HepG2 (cell line): Measurements from ENCODE around the gene EDC3. TPM values are rescaled to one million over a fixed set of nuclear protein-coding genes. Genes with fewer than 3 reads are reported as not detected.

Experiments
- AKAP8 ChIP-seq: sonication (generic); formaldehyde crosslinking; IDR thresholded peaks from 2 replicates; pipeline ENCODE4 v1.5.1; 2020; ENCODE audit warnings: mild to moderate bottlenecking, missing genetic modification reagents
- ATF3 ChIP-seq: sonication (generic); formaldehyde crosslinking; IDR thresholded peaks from 2 replicates; pipeline ENCODE4 v1.4.0; 2020; ENCODE audit warnings: missing genetic modification reagents
- BCL6 ChIP-seq: IDR thresholded peaks from 2 replicates; pipeline ENCODE4 v1.6.1; 2016; ENCODE audit warnings: missing genetic modification reagents, missing compliant biosample characterization
- BRD4 ChIP-seq: sonication (generic); formaldehyde crosslinking; IDR thresholded peaks from 2 replicates; pipeline ENCODE4 v1.4.0; 2020; ENCODE audit warnings: missing genetic modification reagents
- FOSL2 ChIP-seq: sonication (generic); formaldehyde crosslinking; IDR thresholded peaks from 2 replicates; pipeline ENCODE4 v1.4.0; 2020; ENCODE audit warnings: missing genetic modification reagents
- FOXA1 ChIP-seq, 2 experiments: fragments of 450-650 bp in 1 of 2; sonication (generic) in 1 of 2; formaldehyde crosslinking in 1 of 2; IDR thresholded peaks; 2 replicates each; pipeline versions ENCODE4 v1.4.0 to v1.6.1; 2016 to 2020; ENCODE audit warnings: missing genetic modification reagents in 1 of 2
- HMGA1 ChIP-seq: sonication (generic); formaldehyde crosslinking; conservative IDR thresholded peaks from 2 replicates; pipeline ENCODE4 v1.4.0; 2020; ENCODE audit warnings: missing genetic modification reagents
- HNRNPLL ChIP-seq: fragments of 200-400 bp; formaldehyde crosslinking; IDR thresholded peaks from 2 replicates; pipeline ENCODE4 v1.6.1; 2017; ENCODE audit warnings: mild to moderate bottlenecking, low read depth, low read length; ENCODE audit not compliant: poor library complexity, severe bottlenecking
- ISX ChIP-seq: sonication (generic); formaldehyde crosslinking; conservative IDR thresholded peaks from 2 replicates; pipeline ENCODE4 v1.5.0; 2020; ENCODE audit warnings: missing genetic modification reagents
- KAT8 ChIP-seq: IDR thresholded peaks from 2 replicates; pipeline ENCODE4 v1.6.1; 2016; ENCODE audit warnings: missing genetic modification reagents, missing compliant biosample characterization
- KLF6 ChIP-seq: IDR thresholded peaks from 2 replicates; pipeline ENCODE4 v1.8.0; 2016; ENCODE audit warnings: missing biosample characterization, missing genetic modification reagents
- NCOA5 ChIP-seq: sonication (generic); formaldehyde crosslinking; IDR thresholded peaks from 2 replicates; pipeline ENCODE4 v1.4.0; 2020; ENCODE audit warnings: missing genetic modification reagents
- SNRNP70 ChIP-seq: fragments of 200-400 bp; formaldehyde crosslinking; IDR thresholded peaks from 2 replicates; pipeline ENCODE4 v1.6.1; 2017; ENCODE audit warnings: mild to moderate bottlenecking, low read depth, low read length, moderate library complexity
- SOX6 ChIP-seq, 2 experiments: fragments of 450-650 bp in 1 of 2; sonication (generic) in 1 of 2; formaldehyde crosslinking in 1 of 2; IDR thresholded peaks; 2 replicates each; pipeline versions ENCODE4 v1.4.0 to v1.6.1; 2017 to 2020; ENCODE audit warnings: antibody characterized with exemption in 1 of 2, mild to moderate bottlenecking in 1 of 2, missing genetic modification reagents in 1 of 2
- TGIF2 ChIP-seq: IDR thresholded peaks from 2 replicates; pipeline ENCODE4 v1.6.1; 2016; ENCODE audit warnings: control low read depth, missing compliant biosample characterization
- ZEB1 ChIP-seq: IDR thresholded peaks from 2 replicates; pipeline ENCODE4 v1.6.1; 2012; ENCODE audit warnings: mild to moderate bottlenecking, low read depth, inconsistent platforms; ENCODE audit not compliant: insufficient replicate concordance
- ZHX2 ChIP-seq, 2 experiments: sonication (generic) in 1 of 2; formaldehyde crosslinking in 1 of 2; IDR thresholded peaks; 2 replicates each; pipeline versions ENCODE4 v1.6.1 to v1.9.0; 2014 to 2022; ENCODE audit warnings: antibody characterized with exemption in 1 of 2, borderline replicate concordance in 1 of 2, inconsistent platforms in 1 of 2, low read depth in 1 of 2, missing genetic modification reagents in 1 of 2
- ZNF253 ChIP-seq: sonication (generic); formaldehyde crosslinking; IDR thresholded peaks from 2 replicates; pipeline ENCODE4 v1.8.0; 2022; ENCODE audit warnings: mild to moderate bottlenecking, missing genetic modification reagents, borderline replicate concordance
- ZNF44 ChIP-seq: sonication (generic); formaldehyde crosslinking; IDR thresholded peaks from 2 replicates; pipeline ENCODE4 v1.5.1; 2020; ENCODE audit warnings: mild to moderate bottlenecking, missing genetic modification reagents
- ZNF563 ChIP-seq: sonication (generic); formaldehyde crosslinking; IDR thresholded peaks from 2 replicates; pipeline ENCODE4 v1.8.0; 2022; ENCODE audit warnings: mild to moderate bottlenecking, moderate library complexity, missing genetic modification reagents
- ZNF598 ChIP-seq: sonication (generic); formaldehyde crosslinking; IDR thresholded peaks from 2 replicates; pipeline ENCODE4 v1.5.1; 2020; ENCODE audit warnings: mild to moderate bottlenecking, missing genetic modification reagents, borderline replicate concordance
- ZNF615 ChIP-seq: sonication (generic); formaldehyde crosslinking; IDR thresholded peaks from 2 replicates; pipeline ENCODE4 v1.5.0; 2020; ENCODE audit warnings: mild to moderate bottlenecking, missing genetic modification reagents, borderline replicate concordance
- ZNF737 ChIP-seq: sonication (generic); formaldehyde crosslinking; IDR thresholded peaks from 2 replicates; pipeline ENCODE4 v1.5.0; 2020; ENCODE audit warnings: missing genetic modification reagents, mild to moderate bottlenecking, borderline replicate concordance
- ZNF83 ChIP-seq: sonication (generic); formaldehyde crosslinking; IDR thresholded peaks from 2 replicates; pipeline ENCODE4 v1.4.0; 2020; ENCODE audit warnings: missing genetic modification reagents, mild to moderate bottlenecking, borderline replicate concordance
- polyA plus RNA-seq, 8 experiments: library from polyadenylated mRNA; depleted of rRNA in 3 of 8; stranded (reverse) in 7 of 8; unstranded in 1 of 8; fragments of >200 nt; fragmentation: Illumina TruSeq in 4 of 8; extraction: Trizol in 4 of 8; gene quantifications; 2 replicates each; pipeline versions ENCODE4 v1.2.1 to v1.2.3, GENCODE V29; 2011 to 2016; ENCODE audit warnings: low read depth in 4 of 8, missing spikeins in 1 of 8, mixed read lengths in 1 of 8; ENCODE audit not compliant: insufficient read depth in 1 of 8
- total RNA-seq, 5 experiments: library from RNA; depleted of rRNA; stranded (reverse); fragments of >200 nt; fragmentation: Illumina TruSeq; extraction: Trizol; gene quantifications; 2 replicates each; pipeline ENCODE4 v1.2.3, GENCODE V29; 2016; ENCODE audit warnings: low read depth in 1 of 5

The EDC3 gene
- total and polyA plus RNA-seq, 2 of the 13 experiments (the other 11 are each of a cell fraction or from before 2014, with no cell fraction given), result 17.4 to 32.0 TPM

GRCh38 chr15:74695597-74696397 is at the start of gene EDC3 (continued):
- peak; percentile 91 for TF ChIP-seq ZHX2 (IDR thresholded peaks at IDR 0.05; ENCODE audit: low read depth)
- TF ChIP-seq ZHX2 (CRISPR knock-in tag; IDR thresholded peaks at IDR 0.05; ENCODE audit: borderline replicate concordance), result no peak
- TF ChIP-seq SNRNP70, result no peak
- no peak for TF ChIP-seq ZNF83
- TF ChIP-seq TGIF2 (CRISPR knock-in tag), result peak; percentile 98
- TF ChIP-seq BCL6 (CRISPR knock-in tag), result peak; percentile 38; the same call in 1 of the 2 replicates
- TF ChIP-seq HNRNPLL, result peak; percentile 49
- no peak for TF ChIP-seq ZNF737 (CRISPR knock-in tag)
- TF ChIP-seq AKAP8, result no peak
- TF ChIP-seq BRD4 (CRISPR knock-in tag), result peak; percentile 53; the same call in 1 of the 2 replicates
- TF ChIP-seq FOXA1 (IDR thresholded peaks at IDR 0.05), result no peak
- no peak for TF ChIP-seq FOXA1 (CRISPR knock-in tag; IDR thresholded peaks at IDR 0.05)
- TF ChIP-seq KLF6 (CRISPR knock-in tag), result 0 out of 2 replicates have a peak, but pooled peaks have one; percentile 27
- TF ChIP-seq ZNF615 (CRISPR knock-in tag), result no peak
- peak; percentile 98 for TF ChIP-seq KAT8
- no peak for TF ChIP-seq SOX6 (IDR thresholded peaks at IDR 0.05)
- 0 out of 2 replicates have a peak, but pooled peaks have one; percentile 35 for TF ChIP-seq SOX6 (CRISPR knock-in tag; IDR thresholded peaks at IDR 0.05)
- TF ChIP-seq ZNF563 (CRISPR knock-in tag), result 0 out of 2 replicates have a peak, but pooled peaks have one; percentile 30
- no peak for TF ChIP-seq NCOA5 (CRISPR knock-in tag)
- TF ChIP-seq ZNF598 (CRISPR knock-in tag), result peak; percentile 86
- no peak for TF ChIP-seq ZEB1
- TF ChIP-seq ISX, result no peak; the same call in 1 of the 2 replicates
- TF ChIP-seq HMGA1 (CRISPR knock-in tag), result no peak
- TF ChIP-seq ATF3 (CRISPR knock-in tag), result 0 out of 2 replicates have a peak, but pooled peaks have one; percentile 16
- TF ChIP-seq FOSL2 (CRISPR knock-in tag), result peak; percentile 31; the same call in 1 of the 2 replicates
- TF ChIP-seq ZNF44, result peak; percentile 88
- peak; percentile 25; the same call in 1 of the 2 replicates for TF ChIP-seq ZNF253 (CRISPR knock-in tag)
